DOHH2 (cell line): ENCODE results near the gene PYGB.
"Not testable (repeated sequence)": the region's sequence is repeated elsewhere in the genome, so short reads cannot be mapped to it uniquely, and the experiment has no call there.

Experiments
- H3F3A ChIP-seq: fragments of 200-600 bp; sonication (generic), shearing (Covaris generic); 2 replicates; pipeline ENCODE4 v1.6.0; 2016; ENCODE audit warnings: antibody characterized with exemption, mild to moderate bottlenecking; ENCODE audit not compliant: control insufficient read depth, insufficient read depth
- H3K27ac ChIP-seq: fragments of 200-600 bp; sonication (generic); 2 replicates; pipeline ENCODE4 v1.5.1; 2014; ENCODE audit warnings: low read depth, mild to moderate bottlenecking, low read length, moderate library complexity
- H3K27me3 ChIP-seq: fragments of 200-600 bp; sonication (generic); 2 replicates; pipeline ENCODE4 v1.6.1; 2014; ENCODE audit warnings: mild to moderate bottlenecking, low read length, mixed read lengths; ENCODE audit not compliant: control insufficient read depth
- H3K36me3 ChIP-seq: fragments of 200-600 bp; sonication (generic); 2 replicates; pipeline ENCODE4 v1.6.1; 2014; ENCODE audit warnings: mild to moderate bottlenecking, low read length, moderate library complexity, mixed read lengths; ENCODE audit not compliant: control insufficient read depth
- H3K4me1 ChIP-seq: fragments of 200-600 bp; sonication (generic); 2 replicates; pipeline ENCODE4 v1.6.1; 2014; ENCODE audit warnings: mild to moderate bottlenecking, low read length, mixed read lengths; ENCODE audit not compliant: control insufficient read depth
- H3K4me2 ChIP-seq: fragments of 200-600 bp; sonication (generic); 2 replicates; pipeline ENCODE4 v1.6.0; 2014; ENCODE audit warnings: mild to moderate bottlenecking, low read length, moderate library complexity
- H3K4me3 ChIP-seq: fragments of 200-600 bp; sonication (generic); 2 replicates; pipeline ENCODE4 v1.5.1; 2014; ENCODE audit warnings: mild to moderate bottlenecking, low read length, mixed read lengths
- H3K79me2 ChIP-seq: fragments of 200-600 bp; sonication (generic); 2 replicates; pipeline ENCODE4 v1.6.1; 2014; ENCODE audit warnings: mild to moderate bottlenecking, low read length, mixed read lengths; ENCODE audit not compliant: control insufficient read depth
- H3K9me2 ChIP-seq: fragments of 200-600 bp; sonication (generic); replicated peaks from 2 replicates; pipeline ENCODE4 v1.6.1; 2014; ENCODE audit warnings: mild to moderate bottlenecking, low read length, mixed read lengths; ENCODE audit not compliant: control insufficient read depth
- H3K9me3 ChIP-seq: fragments of 200-600 bp; sonication (generic); 2 replicates; pipeline ENCODE4 v1.6.1; 2014; ENCODE audit warnings: antibody characterized with exemption, low read length, mixed read lengths; ENCODE audit not compliant: control insufficient read depth, insufficient read depth
- H4K20me1 ChIP-seq: fragments of 200-600 bp; sonication (generic); 2 replicates; pipeline ENCODE4 v1.6.0; 2014; ENCODE audit warnings: low read depth, mild to moderate bottlenecking, antibody characterized with exemption, low read length, moderate library complexity; ENCODE audit not compliant: control insufficient read depth, insufficient read depth
- CTCF ChIP-seq: fragments of 200-600 bp; sonication (generic); IDR thresholded peaks from one replicate; pipeline ENCODE4 v1.5.1; 2014; ENCODE audit warnings: antibody characterized with exemption, mild to moderate bottlenecking, low read depth, low read length; ENCODE audit not compliant: poor library complexity, severe bottlenecking
- EZH2phosphoT487 ChIP-seq: fragments of 200-600 bp; sonication (generic); IDR thresholded peaks from 2 replicates; pipeline ENCODE4 v1.6.1; 2017; ENCODE audit warnings: borderline replicate concordance, mild to moderate bottlenecking, antibody characterized with exemption, low read length, moderate library complexity, mixed read lengths

The PYGB gene

GRCh38 chr20:25328954-25329498 lies 81.1 kb downstream of the PYGB start:
- Histone ChIP-seq H3K9me2 (no peaks in the 10 kb centered on the region), H3K36me3 (no peaks in the 10 kb centered on the region), H3F3A (no peaks in the 10 kb centered on the region), H3K4me1 (peaks cover 12% of the 10 kb centered on the region), H3K79me2 (peaks cover 13% of the 10 kb centered on the region), H3K27ac (no peak overlapping the region), H3K4me2 (no peak overlapping the region), H3K4me3 (no peak overlapping the region), H3K27me3 (no peaks in the 10 kb centered on the region), H4K20me1 (no peaks in the 10 kb centered on the region; the same call in 1 of the 2 replicates), H3K9me3 (no peaks in the 10 kb centered on the region)
- TF ChIP-seq CTCF (no peak), EZH2phosphoT487 (no peak)

- H3K9me3 ChIP-seq, H3K79me2 ChIP-seq, H3K36me3 ChIP-seq, H4K20me1 ChIP-seq, H3K9me2 ChIP-seq, H3K27me3 ChIP-seq, H3K4me2 ChIP-seq, H3K4me3 ChIP-seq, H3K27ac ChIP-seq, H3F3A ChIP-seq, H3K4me1 ChIP-seq: not testable (repeated sequence)
Measured at GRCh38 chr20:25334972-25335371, 87.1 kb downstream of the PYGB start.

GRCh38 chr20:25336561-25337422 lies 88.9 kb downstream of the PYGB start:
- no peaks in the 10 kb centered on the region for H3K9me3 ChIP-seq
- peaks cover 18% of the 10 kb centered on the region for H3K79me2 ChIP-seq
- no peak overlapping the region for H3K27ac ChIP-seq

More at GRCh38 chr20:25336561-25337422, 88.9 kb downstream of the PYGB start:
- Histone ChIP-seq H3K36me3 (no peaks in the 10 kb centered on the region; the same call in 1 of the 2 replicates), H4K20me1 (no peaks in the 10 kb centered on the region; the same call in 1 of the 2 replicates), H3F3A (no peaks in the 10 kb centered on the region), H3K9me2 (no peaks in the 10 kb centered on the region), H3K4me1 (no peaks in the 10 kb centered on the region), H3K27me3 (no peaks in the 10 kb centered on the region), H3K4me3 (no peak overlapping the region), H3K4me2 (no peak overlapping the region)
- TF ChIP-seq EZH2phosphoT487, result no peak
- TF ChIP-seq CTCF, result no peak
